HepG2 (cell line): Measurements from ENCODE around the gene HABP4. TPM values are rescaled to one million over a fixed set of nuclear protein-coding genes. Genes with fewer than 3 reads are reported as not detected.

Source experiments
- FOXA3 ChIP-seq: IDR thresholded peaks from 2 replicates; pipeline ENCODE4 v1.6.1; 2016; ENCODE audit warnings: missing genetic modification reagents, missing compliant biosample characterization
- KLF15 ChIP-seq: sonication (generic); formaldehyde crosslinking; IDR thresholded peaks from 2 replicates; pipeline ENCODE4 v1.8.1; 2023; ENCODE audit warnings: borderline replicate concordance, mild to moderate bottlenecking, inconsistent platforms, missing genetic modification reagents, mixed read lengths
- NR3C1 ChIP-seq: sonication (generic); formaldehyde crosslinking; IDR thresholded peaks from 2 replicates; pipeline ENCODE4 v1.4.0; 2020; ENCODE audit warnings: missing genetic modification reagents
- SP1 ChIP-seq, 2 experiments: fragments of 450-650 bp in 1 of 2; sonication (generic) in 1 of 2; formaldehyde crosslinking in 1 of 2; IDR thresholded peaks; 2 replicates each; pipeline versions ENCODE4 v1.4.0 to v1.6.1; 2016 to 2020; ENCODE audit warnings: missing genetic modification reagents in 1 of 2
- ZNF136 ChIP-seq: sonication (generic); formaldehyde crosslinking; IDR thresholded peaks from 2 replicates; pipeline ENCODE4 v1.8.1; 2022; ENCODE audit warnings: low read depth, mild to moderate bottlenecking, moderate library complexity, missing genetic modification reagents
- ZNF138 ChIP-seq: sonication (generic); formaldehyde crosslinking; IDR thresholded peaks from 2 replicates; pipeline ENCODE4 v1.5.0; 2020; ENCODE audit warnings: mild to moderate bottlenecking, low read depth, missing genetic modification reagents
- polyA plus RNA-seq, 8 experiments: library from polyadenylated mRNA; depleted of rRNA in 3 of 8; stranded (reverse) in 7 of 8; unstranded in 1 of 8; fragments of >200 nt; fragmentation: Illumina TruSeq in 4 of 8; extraction: Trizol in 4 of 8; gene quantifications; 2 replicates each; pipeline versions ENCODE4 v1.2.1 to v1.2.3, GENCODE V29; 2011 to 2016; ENCODE audit warnings: low read depth in 4 of 8, missing spikeins in 1 of 8, mixed read lengths in 1 of 8; ENCODE audit not compliant: insufficient read depth in 1 of 8
- total RNA-seq, 5 experiments: library from RNA; depleted of rRNA; stranded (reverse); fragments of >200 nt; fragmentation: Illumina TruSeq; extraction: Trizol; gene quantifications; 2 replicates each; pipeline ENCODE4 v1.2.3, GENCODE V29; 2016; ENCODE audit warnings: low read depth in 1 of 5
- TF ChIP-seq, protein P1 (sequence below): sonication (generic); formaldehyde crosslinking; IDR thresholded peaks from one replicate; pipeline ENCODE4 v1.5.1; 2020; ENCODE audit warnings: mild to moderate bottlenecking, missing genetic modification reagents; ENCODE audit errors: not compliant biosample characterization
- TF ChIP-seq, protein P2 (sequence below): sonication (generic); formaldehyde crosslinking; IDR thresholded peaks from 2 replicates; pipeline ENCODE4 v1.8.1; 2022; ENCODE audit warnings: low read depth, mild to moderate bottlenecking, missing genetic modification reagents
- TF ChIP-seq, protein P3 (sequence below): sonication (generic); formaldehyde crosslinking; IDR thresholded peaks from 2 replicates; pipeline ENCODE4 v1.5.0; 2020; ENCODE audit warnings: mild to moderate bottlenecking, missing genetic modification reagents
- TF ChIP-seq, protein P4 (sequence below): sonication (generic); formaldehyde crosslinking; IDR thresholded peaks from 2 replicates; pipeline ENCODE4 v1.4.0; 2020; ENCODE audit warnings: low read depth, missing genetic modification reagents

The HABP4 gene
- total and polyA plus RNA-seq, 2 of the 13 experiments (the other 11 are each of a cell fraction or from before 2014, with no cell fraction given): 14.3 to 26.6 TPM

DNA sequence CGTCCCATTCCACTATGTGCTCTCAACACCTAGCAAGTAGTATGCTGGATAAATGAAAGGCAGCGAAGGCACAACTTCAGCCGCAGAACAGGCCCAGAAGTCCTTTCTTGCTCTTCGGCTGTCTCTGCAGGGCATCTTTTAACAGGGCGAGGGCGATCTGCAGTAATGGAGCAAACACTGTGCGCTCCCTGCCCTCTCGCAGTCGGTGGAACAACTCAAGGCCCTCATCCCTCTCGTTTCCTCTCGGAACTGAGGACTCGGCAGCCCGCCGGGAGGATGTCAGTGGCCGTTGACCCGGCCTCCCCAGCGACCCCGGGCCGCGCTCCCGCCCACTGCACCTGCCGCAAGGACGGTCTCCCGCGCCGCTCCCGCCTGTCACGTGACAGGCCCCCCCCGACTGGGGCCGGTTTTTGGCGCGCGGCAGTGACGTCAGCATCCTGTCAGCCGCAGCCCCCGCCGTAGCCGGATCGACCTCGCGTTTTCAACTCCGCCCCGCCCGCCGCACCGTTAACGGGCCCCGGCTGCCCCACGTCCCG lies 32.9 kb upstream of the HABP4 start (continued):
- TF ChIP-seq, protein P1, sequence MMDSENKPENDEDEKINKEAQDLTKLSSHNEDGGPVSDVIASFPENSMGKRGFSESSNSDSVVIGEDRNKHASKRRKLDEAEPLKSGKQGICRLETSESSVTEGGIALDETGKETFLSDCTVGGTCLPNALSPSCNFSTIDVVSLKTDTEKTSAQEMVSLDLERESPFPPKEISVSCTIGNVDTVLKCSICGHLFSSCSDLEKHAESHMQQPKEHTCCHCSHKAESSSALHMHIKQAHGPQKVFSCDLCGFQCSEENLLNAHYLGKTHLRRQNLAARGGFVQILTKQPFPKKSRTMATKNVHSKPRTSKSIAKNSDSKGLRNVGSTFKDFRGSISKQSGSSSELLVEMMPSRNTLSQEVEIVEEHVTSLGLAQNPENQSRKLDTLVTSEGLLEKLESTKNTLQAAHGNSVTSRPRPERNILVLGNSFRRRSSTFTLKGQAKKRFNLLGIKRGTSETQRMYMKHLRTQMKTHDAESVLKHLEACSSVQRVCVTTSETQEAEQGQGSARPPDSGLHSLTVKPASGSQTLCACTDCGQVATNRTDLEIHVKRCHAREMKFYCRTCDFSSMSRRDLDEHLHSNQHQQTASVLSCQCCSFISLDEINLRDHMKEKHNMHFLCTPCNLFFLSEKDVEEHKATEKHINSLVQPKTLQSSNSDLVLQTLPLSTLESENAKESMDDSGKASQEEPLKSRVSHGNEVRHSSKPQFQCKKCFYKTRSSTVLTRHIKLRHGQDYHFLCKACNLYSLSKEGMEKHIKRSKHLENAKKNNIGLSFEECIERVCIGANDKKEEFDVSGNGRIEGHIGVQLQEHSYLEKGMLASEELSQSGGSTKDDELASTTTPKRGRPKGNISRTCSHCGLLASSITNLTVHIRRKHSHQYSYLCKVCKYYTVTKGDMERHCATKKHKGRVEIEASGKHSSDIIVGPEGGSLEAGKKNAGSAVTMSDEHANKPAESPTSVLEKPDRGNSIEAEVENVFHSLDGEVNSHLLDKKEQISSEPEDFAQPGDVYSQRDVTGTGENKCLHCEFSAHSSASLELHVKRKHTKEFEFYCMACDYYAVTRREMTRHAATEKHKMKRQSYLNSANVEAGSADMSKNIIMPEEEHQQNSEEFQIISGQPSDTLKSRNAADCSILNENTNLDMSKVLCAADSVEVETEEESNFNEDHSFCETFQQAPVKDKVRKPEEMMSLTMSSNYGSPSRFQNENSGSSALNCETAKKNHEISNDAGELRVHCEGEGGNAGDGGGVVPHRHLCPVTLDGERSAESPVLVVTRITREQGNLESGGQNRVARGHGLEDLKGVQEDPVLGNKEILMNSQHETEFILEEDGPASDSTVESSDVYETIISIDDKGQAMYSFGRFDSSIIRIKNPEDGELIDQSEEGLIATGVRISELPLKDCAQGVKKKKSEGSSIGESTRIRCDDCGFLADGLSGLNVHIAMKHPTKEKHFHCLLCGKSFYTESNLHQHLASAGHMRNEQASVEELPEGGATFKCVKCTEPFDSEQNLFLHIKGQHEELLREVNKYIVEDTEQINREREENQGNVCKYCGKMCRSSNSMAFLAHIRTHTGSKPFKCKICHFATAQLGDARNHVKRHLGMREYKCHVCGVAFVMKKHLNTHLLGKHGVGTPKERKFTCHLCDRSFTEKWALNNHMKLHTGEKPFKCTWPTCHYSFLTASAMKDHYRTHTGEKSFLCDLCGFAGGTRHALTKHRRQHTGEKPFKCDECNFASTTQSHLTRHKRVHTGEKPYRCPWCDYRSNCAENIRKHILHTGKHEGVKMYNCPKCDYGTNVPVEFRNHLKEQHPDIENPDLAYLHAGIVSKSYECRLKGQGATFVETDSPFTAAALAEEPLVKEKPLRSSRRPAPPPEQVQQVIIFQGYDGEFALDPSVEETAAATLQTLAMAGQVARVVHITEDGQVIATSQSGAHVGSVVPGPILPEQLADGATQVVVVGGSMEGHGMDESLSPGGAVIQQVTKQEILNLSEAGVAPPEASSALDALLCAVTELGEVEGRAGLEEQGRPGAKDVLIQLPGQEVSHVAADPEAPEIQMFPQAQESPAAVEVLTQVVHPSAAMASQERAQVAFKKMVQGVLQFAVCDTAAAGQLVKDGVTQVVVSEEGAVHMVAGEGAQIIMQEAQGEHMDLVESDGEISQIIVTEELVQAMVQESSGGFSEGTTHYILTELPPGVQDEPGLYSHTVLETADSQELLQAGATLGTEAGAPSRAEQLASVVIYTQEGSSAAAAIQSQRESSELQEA (CRISPR knock-in tag): no peak
- TF ChIP-seq, protein P2, sequence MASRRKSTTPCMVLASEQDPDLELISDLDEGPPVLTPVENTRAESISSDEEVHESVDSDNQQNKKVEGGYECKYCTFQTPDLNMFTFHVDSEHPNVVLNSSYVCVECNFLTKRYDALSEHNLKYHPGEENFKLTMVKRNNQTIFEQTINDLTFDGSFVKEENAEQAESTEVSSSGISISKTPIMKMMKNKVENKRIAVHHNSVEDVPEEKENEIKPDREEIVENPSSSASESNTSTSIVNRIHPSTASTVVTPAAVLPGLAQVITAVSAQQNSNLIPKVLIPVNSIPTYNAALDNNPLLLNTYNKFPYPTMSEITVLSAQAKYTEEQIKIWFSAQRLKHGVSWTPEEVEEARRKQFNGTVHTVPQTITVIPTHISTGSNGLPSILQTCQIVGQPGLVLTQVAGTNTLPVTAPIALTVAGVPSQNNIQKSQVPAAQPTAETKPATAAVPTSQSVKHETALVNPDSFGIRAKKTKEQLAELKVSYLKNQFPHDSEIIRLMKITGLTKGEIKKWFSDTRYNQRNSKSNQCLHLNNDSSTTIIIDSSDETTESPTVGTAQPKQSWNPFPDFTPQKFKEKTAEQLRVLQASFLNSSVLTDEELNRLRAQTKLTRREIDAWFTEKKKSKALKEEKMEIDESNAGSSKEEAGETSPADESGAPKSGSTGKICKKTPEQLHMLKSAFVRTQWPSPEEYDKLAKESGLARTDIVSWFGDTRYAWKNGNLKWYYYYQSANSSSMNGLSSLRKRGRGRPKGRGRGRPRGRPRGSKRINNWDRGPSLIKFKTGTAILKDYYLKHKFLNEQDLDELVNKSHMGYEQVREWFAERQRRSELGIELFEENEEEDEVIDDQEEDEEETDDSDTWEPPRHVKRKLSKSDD (CRISPR knock-in tag): peak; percentile 52; the same call in 1 of the 2 replicates
- no peak for TF ChIP-seq NR3C1 (CRISPR knock-in tag)
- TF ChIP-seq ZNF138: peak; percentile 66; the same call in 1 of the 2 replicates
- TF ChIP-seq SP1 (IDR thresholded peaks at IDR 0.05): no peak
- TF ChIP-seq SP1 (CRISPR knock-in tag; IDR thresholded peaks at IDR 0.05): peak; percentile 82
- TF ChIP-seq, protein P3, sequence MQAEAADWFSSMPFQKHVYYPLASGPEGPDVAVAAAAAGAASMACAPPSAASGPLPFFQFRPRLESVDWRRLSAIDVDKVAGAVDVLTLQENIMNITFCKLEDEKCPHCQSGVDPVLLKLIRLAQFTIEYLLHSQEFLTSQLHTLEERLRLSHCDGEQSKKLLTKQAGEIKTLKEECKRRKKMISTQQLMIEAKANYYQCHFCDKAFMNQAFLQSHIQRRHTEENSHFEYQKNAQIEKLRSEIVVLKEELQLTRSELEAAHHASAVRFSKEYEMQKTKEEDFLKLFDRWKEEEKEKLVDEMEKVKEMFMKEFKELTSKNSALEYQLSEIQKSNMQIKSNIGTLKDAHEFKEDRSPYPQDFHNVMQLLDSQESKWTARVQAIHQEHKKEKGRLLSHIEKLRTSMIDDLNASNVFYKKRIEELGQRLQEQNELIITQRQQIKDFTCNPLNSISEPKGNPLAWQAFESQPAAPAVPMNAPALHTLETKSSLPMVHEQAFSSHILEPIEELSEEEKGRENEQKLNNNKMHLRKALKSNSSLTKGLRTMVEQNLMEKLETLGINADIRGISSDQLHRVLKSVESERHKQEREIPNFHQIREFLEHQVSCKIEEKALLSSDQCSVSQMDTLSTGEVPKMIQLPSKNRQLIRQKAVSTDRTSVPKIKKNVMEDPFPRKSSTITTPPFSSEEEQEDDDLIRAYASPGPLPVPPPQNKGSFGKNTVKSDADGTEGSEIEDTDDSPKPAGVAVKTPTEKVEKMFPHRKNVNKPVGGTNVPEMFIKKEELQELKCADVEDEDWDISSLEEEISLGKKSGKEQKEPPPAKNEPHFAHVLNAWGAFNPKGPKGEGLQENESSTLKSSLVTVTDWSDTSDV (CRISPR knock-in tag): no peak
- TF ChIP-seq, protein P4, sequence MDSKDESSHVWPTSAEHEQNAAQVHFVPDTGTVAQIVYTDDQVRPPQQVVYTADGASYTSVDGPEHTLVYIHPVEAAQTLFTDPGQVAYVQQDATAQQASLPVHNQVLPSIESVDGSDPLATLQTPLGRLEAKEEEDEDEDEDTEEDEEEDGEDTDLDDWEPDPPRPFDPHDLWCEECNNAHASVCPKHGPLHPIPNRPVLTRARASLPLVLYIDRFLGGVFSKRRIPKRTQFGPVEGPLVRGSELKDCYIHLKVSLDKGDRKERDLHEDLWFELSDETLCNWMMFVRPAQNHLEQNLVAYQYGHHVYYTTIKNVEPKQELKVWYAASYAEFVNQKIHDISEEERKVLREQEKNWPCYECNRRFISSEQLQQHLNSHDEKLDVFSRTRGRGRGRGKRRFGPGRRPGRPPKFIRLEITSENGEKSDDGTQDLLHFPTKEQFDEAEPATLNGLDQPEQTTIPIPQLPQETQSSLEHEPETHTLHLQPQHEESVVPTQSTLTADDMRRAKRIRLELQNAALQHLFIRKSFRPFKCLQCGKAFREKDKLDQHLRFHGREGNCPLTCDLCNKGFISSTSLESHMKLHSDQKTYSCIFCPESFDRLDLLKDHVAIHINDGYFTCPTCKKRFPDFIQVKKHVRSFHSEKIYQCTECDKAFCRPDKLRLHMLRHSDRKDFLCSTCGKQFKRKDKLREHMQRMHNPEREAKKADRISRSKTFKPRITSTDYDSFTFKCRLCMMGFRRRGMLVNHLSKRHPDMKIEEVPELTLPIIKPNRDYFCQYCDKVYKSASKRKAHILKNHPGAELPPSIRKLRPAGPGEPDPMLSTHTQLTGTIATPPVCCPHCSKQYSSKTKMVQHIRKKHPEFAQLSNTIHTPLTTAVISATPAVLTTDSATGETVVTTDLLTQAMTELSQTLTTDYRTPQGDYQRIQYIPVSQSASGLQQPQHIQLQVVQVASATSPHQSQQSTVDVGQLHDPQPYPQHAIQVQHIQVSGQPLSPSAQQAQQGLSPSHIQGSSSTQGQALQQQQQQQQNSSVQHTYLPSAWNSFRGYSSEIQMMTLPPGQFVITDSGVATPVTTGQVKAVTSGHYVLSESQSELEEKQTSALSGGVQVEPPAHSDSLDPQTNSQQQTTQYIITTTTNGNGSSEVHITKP (CRISPR knock-in tag): no peak
- TF ChIP-seq FOXA3 (CRISPR knock-in tag): peak; percentile 40; the same call in 1 of the 2 replicates
- TF ChIP-seq KLF15 (CRISPR knock-in tag): no peak
- TF ChIP-seq ZNF136 (CRISPR knock-in tag): peak; percentile 81; the same call in 1 of the 2 replicates
